A549 (cell line): ENCODE data around the gene KYNU. TPM values are rescaled to one million over a fixed set of nuclear protein-coding genes. Genes with fewer than 3 reads are reported as not detected.

ENCODE experiments used
- ATAC-seq, 2 experiments: fragments of 200-7000 bp in 1 of 2; fragments of >200 bp in 1 of 2; cut with Nextera tagmentation in 1 of 2; cut with Tn5 transposase in 1 of 2; 3 replicates each; pipeline versions ENCODE4 v1.8.0 to v1.9.1; 2018 to 2020; ENCODE audit warnings: mild to moderate bottlenecking in 1 of 2, moderate library complexity in 1 of 2
- CTCF ChIA-PET: fragments of 300-600 bp; sonication (Branson Sonifier 250); formaldehyde crosslinking; extraction: SDS; loops from one replicate; lab custom pipeline; 2021; ENCODE audit warnings: antibody characterized with exemption, inconsistent platforms; lab: Yijun Ruan, JAX
- POLR2A ChIA-PET: fragments of 350-600 bp; formaldehyde crosslinking; extraction: SDS; loops from one replicate; lab custom pipeline; 2021; ENCODE audit warnings: antibody characterized with exemption, inconsistent platforms; lab: Yijun Ruan, JAX
- DNase-seq, 2 experiments: peaks; one replicate each; pipeline versions ENCODE4 v3.0.0 to v3.0.0-alpha.2; 2011 to 2016; ENCODE audit warnings: low read depth in 1 of 2, low spot score in 1 of 2
- FAIRE-seq: peaks from 2 replicates; lab custom pipeline; 2011; peaks lifted over from hg19 to GRCh38; lab: Jason Lieb, UNC
- H3K27ac ChIP-seq, 2 experiments: fragments of >200 bp; sonication (Bioruptor Twin); formaldehyde crosslinking; 3 replicates each; pipeline ENCODE4 v1.5.1; 2016 to 2017
- H3K4me1 ChIP-seq: fragments of >200 bp; sonication (Bioruptor Twin); formaldehyde crosslinking; 3 replicates; pipeline ENCODE4 v1.6.1; 2016
- H3K4me2 ChIP-seq: fragments of >200 bp; sonication (Bioruptor Twin); formaldehyde crosslinking; 3 replicates; pipeline ENCODE4 v1.6.1; 2016
- H3K4me3 ChIP-seq: fragments of >200 bp; sonication (Bioruptor Twin); formaldehyde crosslinking; 3 replicates; pipeline ENCODE4 v1.5.1; 2016
- H3K9me3 ChIP-seq: fragments of >200 bp; sonication (Bioruptor Twin); formaldehyde crosslinking; 3 replicates; pipeline ENCODE4 v1.6.1; 2016
- ATOH8 ChIP-seq: fragments of 250-450 bp; sonication (Bioruptor Pico); IDR thresholded peaks from 2 replicates; pipeline ENCODE4 v1.5.0; 2020; ENCODE audit warnings: low read depth, mild to moderate bottlenecking, moderate library complexity
- BCL3 ChIP-seq: fragments of >200 bp; sonication (Bioruptor Twin); formaldehyde crosslinking; IDR thresholded peaks from 3 replicates; pipeline ENCODE4 v1.6.1; 2016
- BHLHE40 ChIP-seq: IDR thresholded peaks from 2 replicates; pipeline ENCODE4 v1.6.1; 2012; ENCODE audit warnings: low read depth, low read length, inconsistent platforms
- CHD2 ChIP-seq: fragments of 150-350 bp; IDR thresholded peaks from 2 replicates; pipeline ENCODE4 v1.6.1; 2014; ENCODE audit warnings: low read length; ENCODE audit not compliant: partially characterized antibody
- CHD4 ChIP-seq: fragments of 200-600 bp; sonication (generic); IDR thresholded peaks from 2 replicates; pipeline ENCODE4 v1.6.1; 2016; ENCODE audit warnings: antibody characterized with exemption, mild to moderate bottlenecking, borderline replicate concordance
- CTCF ChIP-seq: fragments of >200 bp; sonication (Bioruptor Twin); formaldehyde crosslinking; IDR thresholded peaks from 3 replicates; pipeline ENCODE4 v1.5.1; 2016
- E2F6 ChIP-seq: IDR thresholded peaks from 2 replicates; pipeline ENCODE4 v1.6.1; 2012; ENCODE audit warnings: low read depth, borderline replicate concordance
- ELK1 ChIP-seq: fragments of 150-350 bp; IDR thresholded peaks from 2 replicates; pipeline ENCODE4 v1.6.1; 2014; ENCODE audit warnings: low read depth, mild to moderate bottlenecking, low read length
- EP300 ChIP-seq, 2 experiments: fragments of >200 bp; sonication (Bioruptor Twin); formaldehyde crosslinking; IDR thresholded peaks; 2 replicates in 1 of 2; 3 replicates in 1 of 2; pipeline ENCODE4 v1.6.1; 2016 to 2017
- ESRRA ChIP-seq: fragments of 150-350 bp; IDR thresholded peaks from 2 replicates; pipeline ENCODE4 v1.6.1; 2014; ENCODE audit warnings: mild to moderate bottlenecking, low read length, borderline replicate concordance
- FOSB ChIP-seq: fragments of 250-450 bp; sonication (Bioruptor Pico); IDR thresholded peaks from 2 replicates; pipeline ENCODE4 v1.5.0; 2020; ENCODE audit warnings: mild to moderate bottlenecking, moderate library complexity
- GATA3 ChIP-seq: IDR thresholded peaks from 2 replicates; pipeline ENCODE4 v1.6.1; 2012; ENCODE audit warnings: borderline replicate concordance
- HES2 ChIP-seq: fragments of >200 bp; sonication (Bioruptor Twin); formaldehyde crosslinking; IDR thresholded peaks from 2 replicates; pipeline ENCODE4 v1.6.1; 2016
- HEYL ChIP-seq: fragments of 250-450 bp; sonication (Bioruptor Pico); IDR thresholded peaks from 2 replicates; pipeline ENCODE4 v1.8.0; 2021; ENCODE audit warnings: mild to moderate bottlenecking, moderate library complexity
- HMGXB4 ChIP-seq: fragments of 250-450 bp; sonication (Bioruptor Pico); IDR thresholded peaks from 2 replicates; pipeline ENCODE4 v1.5.0; 2021; ENCODE audit warnings: mild to moderate bottlenecking, moderate library complexity, borderline replicate concordance
- HOXA7 ChIP-seq: fragments of 250-450 bp; sonication (Bioruptor Pico); IDR thresholded peaks from 2 replicates; pipeline ENCODE4 v1.5.0; 2020; ENCODE audit warnings: mild to moderate bottlenecking, moderate library complexity
- HOXB13 ChIP-seq: fragments of 250-450 bp; sonication (Bioruptor Pico); IDR thresholded peaks from 2 replicates; pipeline ENCODE4 v1.5.0; 2020; ENCODE audit warnings: low read depth, mild to moderate bottlenecking, moderate library complexity
- JUN ChIP-seq, 2 experiments: fragments of >200 bp; sonication (Bioruptor Twin); formaldehyde crosslinking; IDR thresholded peaks; 2 replicates in 1 of 2; 3 replicates in 1 of 2; pipeline ENCODE4 v1.6.1; 2016 to 2017
- NFE2L2 ChIP-seq: fragments of 150-350 bp; conservative IDR thresholded peaks from 2 replicates; pipeline ENCODE4 v1.6.1; 2014; ENCODE audit warnings: low read length
- NR3C1 ChIP-seq: fragments of >200 bp; sonication (Bioruptor Twin); formaldehyde crosslinking; IDR thresholded peaks from 3 replicates; pipeline ENCODE4 v1.6.1; 2017
- PHF8 ChIP-seq: fragments of 200-600 bp; sonication (generic); IDR thresholded peaks from 2 replicates; pipeline ENCODE4 v1.6.1; 2016; ENCODE audit warnings: low read depth, mild to moderate bottlenecking, antibody characterized with exemption, moderate library complexity, borderline replicate concordance
- POLR2A ChIP-seq: IDR thresholded peaks from 2 replicates; pipeline ENCODE4 v1.6.1; 2012; ENCODE audit warnings: mild to moderate bottlenecking, low read length
- POLR2AphosphoS2 ChIP-seq: conservative IDR thresholded peaks from 2 replicates; pipeline ENCODE4 v1.6.1; 2012; ENCODE audit warnings: low read length, improper control_type of control experiment, inconsistent platforms
- RFX5 ChIP-seq: fragments of 450-650 bp; IDR thresholded peaks from 2 replicates; pipeline ENCODE4 v1.7.1; 2014; ENCODE audit warnings: antibody characterized with exemption, mild to moderate bottlenecking, moderate library complexity
- SMC3 ChIP-seq: fragments of >200 bp; sonication (Bioruptor Twin); formaldehyde crosslinking; IDR thresholded peaks from 3 replicates; pipeline ENCODE4 v1.6.1; 2018; ENCODE audit warnings: inconsistent platforms
- TP53 ChIP-seq: fragments of 250-450 bp; sonication (Bioruptor Pico); IDR thresholded peaks from 2 replicates; pipeline ENCODE4 v1.5.0; 2021; ENCODE audit warnings: mild to moderate bottlenecking, moderate library complexity
- ZC3H11A ChIP-seq: fragments of 450-650 bp; IDR thresholded peaks from 2 replicates; pipeline ENCODE4 v1.6.1; 2014; ENCODE audit warnings: antibody characterized with exemption, mild to moderate bottlenecking
- ZSCAN20 ChIP-seq: fragments of 250-450 bp; sonication (Bioruptor Pico); IDR thresholded peaks from 2 replicates; pipeline ENCODE4 v1.8.0; 2022; ENCODE audit warnings: mild to moderate bottlenecking, moderate library complexity
- WGBS: methylation state at CpG from one replicate; pipeline ENCODE4 v1.1.6; 2017; ENCODE audit errors: missing lambda C conversion rate; 5-methylcytosine and 5-hydroxymethylcytosine counted together
- polyA plus RNA-seq, 4 experiments: library from polyadenylated mRNA; depleted of rRNA in 3 of 4; stranded (reverse); fragments of >200 nt; fragmentation: RNase III in 1 of 4; extraction: RNeasy Plus Mini Kit Qiagen cat#74134 plus additional on column Dnase treatment in 1 of 4; gene quantifications; 2 replicates in 3 of 4; 3 replicates in 1 of 4; pipeline ENCODE4 v1.2.3, GENCODE V29; 2011 to 2017

KYNU gene
- polyA plus RNA-seq, 2 of the 4 experiments (the other 2 are of a cell fraction) = 302 to 324 TPM

GRCh38 chr2:142930835-142931398 is 53.5 kb downstream of the KYNU start:
- FAIRE-seq (no peak), ATAC-seq (no peak), DNase-seq (no peak)
- Histone ChIP-seq H3K9me3 (no peaks in the 10 kb centered on the region), H3K27ac (no peak overlapping the region), H3K4me1 (peaks cover 17% of the 10 kb centered on the region; the same call in 1 of the 3 replicates), H3K4me2 (no peak overlapping the region), H3K4me3 (no peak overlapping the region)
- CTCF ChIA-PET = interaction anchor here (1.2 kb wide), 1 partner anchor 9 kb away, joined by 3 read pairs; no protein-coding TSS in a partner anchor
- whole genome bisulfite sequencing = 95% methylated on average over 22 of the region's 22 CpGs
- POLR2A ChIA-PET = no interaction called here
- TF ChIP-seq BHLHE40 = no peak
- no peak for TF ChIP-seq E2F6
- no peak for TF ChIP-seq JUN (IDR thresholded peaks at IDR 0.05)
- TF ChIP-seq FOSB (CRISPR knock-in tag) = no peak
- TF ChIP-seq RFX5 = no peak
- no peak for TF ChIP-seq ZSCAN20 (CRISPR knock-in tag)
- no peak for TF ChIP-seq SMC3
- no peak for TF ChIP-seq HMGXB4 (CRISPR knock-in tag)
- no peak for TF ChIP-seq CTCF
- no peak for TF ChIP-seq POLR2AphosphoS2
- TF ChIP-seq CHD2 = no peak
- no peak for TF ChIP-seq BCL3
- no peak for TF ChIP-seq CHD4
- TF ChIP-seq ZC3H11A = no peak
- TF ChIP-seq HOXB13 (CRISPR knock-in tag) = no peak
- TF ChIP-seq, all 56 proteins: peak for 0

- Histone ChIP-seq H3K9me3 (no peaks in the 10 kb centered on the region), H3K4me1 (peaks cover 39% of the 10 kb centered on the region), H3K27ac (no peak overlapping the region), H3K4me2 (no peak overlapping the region), H3K4me3 (no peak overlapping the region)
- FAIRE-seq = no peak
- TF ChIP-seq HMGXB4 (CRISPR knock-in tag) = no peak
- no peak for TF ChIP-seq ATOH8 (CRISPR knock-in tag)
- TF ChIP-seq JUN (IDR thresholded peaks at IDR 0.05) = no peak
- TF ChIP-seq GATA3 = no peak
- TF ChIP-seq ELK1 = no peak
- no peak for TF ChIP-seq NR3C1
- TF ChIP-seq BHLHE40 = no peak
- TF ChIP-seq RFX5 = no peak
- TF ChIP-seq EP300 (IDR thresholded peaks at IDR 0.05) = no peak
- TF ChIP-seq POLR2A = no peak
- TF ChIP-seq NFE2L2 = no peak
- no peak for TF ChIP-seq TP53
- no peak for TF ChIP-seq PHF8
- TF ChIP-seq HEYL (CRISPR knock-in tag) = no peak
- no peak for TF ChIP-seq ESRRA
- TF ChIP-seq HOXA7 (CRISPR knock-in tag) = no peak
- no peak for TF ChIP-seq HES2
- no peak for DNase-seq
- POLR2A ChIA-PET = no interaction called here
- CTCF ChIA-PET = no interaction called here
- ATAC-seq = no peak
- WGBS = 97% methylated on average over 5 of the region's 5 CpGs
These were observed 56.5 kb downstream of the KYNU start for GRCh38 chr2:142933916-142934315.
